Measurements from ENCODE around the gene TTC23. TPM values are rescaled to one million over a fixed set of nuclear protein-coding genes. Genes with fewer than 3 reads are reported as not detected.

TTC23 gene
- total and polyA plus RNA-seq, 8 donors = 3.8 to 75.3 (median 14.8) TPM

DNA sequence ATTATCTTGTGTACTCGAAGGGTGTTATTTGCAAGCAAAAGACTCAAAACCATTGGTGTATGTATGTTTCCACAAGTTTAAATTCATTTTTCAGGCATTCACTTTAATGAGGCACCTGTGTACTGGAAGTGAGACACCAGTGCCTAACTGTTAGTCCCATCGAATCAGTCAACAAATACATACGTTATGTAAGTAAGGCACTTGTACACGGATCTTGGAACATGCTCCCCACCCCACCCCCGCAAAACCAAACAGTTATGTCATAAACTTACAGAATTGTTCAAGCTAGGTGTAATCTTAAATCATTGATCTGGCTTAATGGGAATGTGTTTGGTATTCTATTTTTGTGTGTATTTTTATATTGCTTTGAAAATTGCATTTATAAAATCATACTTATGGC is 19.1 kb upstream of the TTC23 start:
- intact Hi-C loops (cut with DNase I; ENCODE audit: low total_unique reads) = no loop called here
- peak in 1 of 2 donors; percentile 31 for DNase-seq
- Histone ChIP-seq H3K4me1 (peaks cover 0 to 18% (median 12%) of the 10 kb centered on the region in 4 donors), H3K36me3 (no peaks in the 10 kb centered on the region), H3K27ac (peak overlapping the region in 2 of 5 donors; percentile 14 to 42), H3K27me3 (no peaks in the 10 kb centered on the region), H3K4me3 (no peak overlapping the region), H3K9me3 (no peaks in the 10 kb centered on the region)
- WGBS, 5 donors = 31 to 54% (median 40%) methylated on average over 5 of the region's 5 CpGs
- TF ChIP-seq, protein P1, sequence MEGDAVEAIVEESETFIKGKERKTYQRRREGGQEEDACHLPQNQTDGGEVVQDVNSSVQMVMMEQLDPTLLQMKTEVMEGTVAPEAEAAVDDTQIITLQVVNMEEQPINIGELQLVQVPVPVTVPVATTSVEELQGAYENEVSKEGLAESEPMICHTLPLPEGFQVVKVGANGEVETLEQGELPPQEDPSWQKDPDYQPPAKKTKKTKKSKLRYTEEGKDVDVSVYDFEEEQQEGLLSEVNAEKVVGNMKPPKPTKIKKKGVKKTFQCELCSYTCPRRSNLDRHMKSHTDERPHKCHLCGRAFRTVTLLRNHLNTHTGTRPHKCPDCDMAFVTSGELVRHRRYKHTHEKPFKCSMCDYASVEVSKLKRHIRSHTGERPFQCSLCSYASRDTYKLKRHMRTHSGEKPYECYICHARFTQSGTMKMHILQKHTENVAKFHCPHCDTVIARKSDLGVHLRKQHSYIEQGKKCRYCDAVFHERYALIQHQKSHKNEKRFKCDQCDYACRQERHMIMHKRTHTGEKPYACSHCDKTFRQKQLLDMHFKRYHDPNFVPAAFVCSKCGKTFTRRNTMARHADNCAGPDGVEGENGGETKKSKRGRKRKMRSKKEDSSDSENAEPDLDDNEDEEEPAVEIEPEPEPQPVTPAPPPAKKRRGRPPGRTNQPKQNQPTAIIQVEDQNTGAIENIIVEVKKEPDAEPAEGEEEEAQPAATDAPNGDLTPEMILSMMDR (IDR thresholded peaks at IDR 0.05) = no peak
- TF ChIP-seq EP300 (IDR thresholded peaks at IDR 0.05) (no peak), POLR2AphosphoS5 (IDR thresholded peaks at IDR 0.05) (no peak), POLR2A (IDR thresholded peaks at IDR 0.05) (no peak)

DNA sequence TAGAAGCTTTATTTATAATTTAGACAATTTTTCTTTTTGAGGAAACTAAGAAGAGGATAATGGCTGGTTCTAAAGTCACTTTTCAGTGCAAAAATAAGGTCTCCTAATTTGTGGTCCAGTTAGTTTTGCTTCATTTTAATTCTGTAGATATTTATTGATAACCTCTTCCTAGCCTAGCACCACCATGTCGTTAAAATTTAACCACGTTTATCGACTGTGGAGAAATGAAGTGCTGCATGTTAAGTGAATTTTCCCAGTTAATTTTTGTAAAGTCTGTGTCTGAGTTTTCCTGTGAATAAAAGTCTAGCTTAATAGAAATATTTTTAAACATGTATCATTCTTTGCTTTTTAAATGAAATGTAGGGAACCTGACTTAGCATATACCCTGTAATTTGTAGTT is 18.6 kb upstream of the TTC23 start:
- peaks cover 0 to under 1% (median 0%) of the 10 kb centered on the region in 4 donors for H3K36me3 ChIP-seq
- DNase-seq = no peak
- intact Hi-C loops (cut with DNase I; ENCODE audit: low total_unique reads) = no loop called here
- H3K27me3 ChIP-seq = no peaks in the 10 kb centered on the region
- WGBS, 5 donors = 37 to 67% (median 41%) methylated on average over 3 of the region's 3 CpGs
- no peaks in the 10 kb centered on the region for H3K9me3 ChIP-seq
- H3K27ac ChIP-seq = peak overlapping the region in 2 of 5 donors; percentile 14 to 42
- TF ChIP-seq POLR2AphosphoS5 (IDR thresholded peaks at IDR 0.05) (no peak), POLR2A (IDR thresholded peaks at IDR 0.05) (no peak), EP300 (IDR thresholded peaks at IDR 0.05) (no peak)
- TF ChIP-seq, protein P1 (IDR thresholded peaks at IDR 0.05) = no peak
- H3K4me1 ChIP-seq = peaks cover 0 to 18% (median 12%) of the 10 kb centered on the region in 4 donors
- H3K4me3 ChIP-seq = no peak overlapping the region

DNA sequence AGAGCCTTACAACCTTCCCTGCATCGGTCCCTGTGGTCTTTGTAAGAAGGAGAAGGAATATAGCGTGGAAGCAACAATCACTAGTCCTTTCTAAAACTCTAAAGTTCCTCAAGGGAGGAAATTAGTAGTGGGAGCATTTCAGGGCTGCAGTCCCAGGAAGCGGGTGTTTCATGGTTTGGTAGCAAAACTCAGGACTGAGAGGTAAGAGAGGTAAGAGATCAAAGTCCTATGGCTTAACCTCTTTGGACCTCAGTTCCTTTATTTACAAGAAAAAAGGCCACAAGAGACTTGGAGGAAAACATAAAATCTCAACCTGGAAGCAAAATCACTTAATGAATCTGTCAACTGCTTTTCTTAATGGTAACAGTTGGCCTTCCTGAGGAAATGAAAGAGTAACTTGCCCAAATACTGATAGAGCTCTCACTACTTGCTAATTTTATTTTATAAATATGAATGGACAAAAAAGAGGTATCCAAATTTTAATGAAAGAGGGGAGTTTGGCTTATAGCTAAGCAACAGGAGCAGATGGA is 16.2 kb upstream of the TTC23 start:
- Histone ChIP-seq H3K4me3 (no peak overlapping the region), H3K9me3 (no peaks in the 10 kb centered on the region), H3K36me3 (peaks cover 0 to 16% (median 7%) of the 10 kb centered on the region in 4 donors), H3K4me1 (peaks cover 0 to 18% (median 12%) of the 10 kb centered on the region in 4 donors), H3K27ac (no peak overlapping the region), H3K27me3 (no peaks in the 10 kb centered on the region)
- intact Hi-C loops (cut with DNase I; ENCODE audit: low total_unique reads) = no loop called here
- WGBS, 5 donors = 79 to 92% (median 83%) methylated on average over 3 of the region's 3 CpGs
- TF ChIP-seq, protein P1 (IDR thresholded peaks at IDR 0.05) = no peak
- TF ChIP-seq POLR2AphosphoS5 (IDR thresholded peaks at IDR 0.05) (no peak), POLR2A (IDR thresholded peaks at IDR 0.05) (no peak), EP300 (IDR thresholded peaks at IDR 0.05) (no peak)
- DNase-seq = no peak

DNA sequence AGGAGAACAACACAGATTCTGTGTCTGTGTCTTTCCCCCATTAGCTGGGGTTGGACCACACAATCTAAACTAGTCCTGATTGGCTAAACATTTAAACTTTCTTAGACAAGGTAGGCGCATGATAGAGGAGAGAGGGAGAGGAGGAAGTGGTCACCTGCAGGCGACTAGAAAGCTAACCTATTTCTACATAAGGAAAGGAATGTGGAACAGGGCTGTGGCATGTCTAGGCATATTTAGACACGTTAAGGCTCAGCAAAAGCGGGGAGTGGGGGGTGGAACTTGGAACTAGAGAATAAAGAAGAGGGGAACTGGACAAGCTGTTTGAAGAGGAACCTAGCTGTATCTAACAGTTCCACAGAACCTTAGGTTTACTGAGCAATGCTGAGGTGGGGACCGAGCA is 14.7 kb upstream of the TTC23 start:
- H3K4me3 ChIP-seq = no peak overlapping the region
- no peaks in the 10 kb centered on the region for H3K27me3 ChIP-seq
- intact Hi-C loops (cut with DNase I; ENCODE audit: low total_unique reads) = no loop called here
- no peaks in the 10 kb centered on the region for H3K9me3 ChIP-seq
- H3K27ac ChIP-seq = no peak overlapping the region
- peaks cover 0 to 16% (median 7%) of the 10 kb centered on the region in 4 donors for H3K36me3 ChIP-seq
- 74 to 85% (median 83%) methylated on average over 5 of the region's 5 CpGs for WGBS, 5 donors
- TF ChIP-seq EP300 (IDR thresholded peaks at IDR 0.05) (no peak), POLR2A (IDR thresholded peaks at IDR 0.05) (no peak), POLR2AphosphoS5 (IDR thresholded peaks at IDR 0.05) (no peak)
- TF ChIP-seq, protein P1 (IDR thresholded peaks at IDR 0.05) = no peak
- peaks cover 0 to 18% (median 12%) of the 10 kb centered on the region in 4 donors for H3K4me1 ChIP-seq
- DNase-seq = no peak
